Measurements from ENCODE around the gene ATXN10.

GRCh38 chr22:45877036-45877380, 205.4 kb downstream of the ATXN10 start:
- TF ChIP-seq KLF12 (CRISPR knock-in tag; IDR thresholded peaks at IDR 0.05; ENCODE audit: borderline replicate concordance): no peak
- TF ChIP-seq ZIK1 (CRISPR knock-in tag; IDR thresholded peaks at IDR 0.05; ENCODE audit: borderline replicate concordance, low read depth): no peak
- no peak for TF ChIP-seq SUZ12 (IDR thresholded peaks at IDR 0.05; ENCODE audit: low read depth, low read length)
- TF ChIP-seq SRSF9 (IDR thresholded peaks at IDR 0.05; ENCODE audit: borderline replicate concordance, insufficient read depth, low read depth, low read length, poor library complexity, severe bottlenecking): no peak
- TF ChIP-seq EHMT2 (IDR thresholded peaks at IDR 0.05; ENCODE audit: borderline replicate concordance, low read depth, low read length): no peak
- no peak for TF ChIP-seq WIZ (CRISPR knock-in tag; IDR thresholded peaks at IDR 0.05)
- no peak for TF ChIP-seq REST (IDR thresholded peaks at IDR 0.05; ENCODE audit: borderline replicate concordance in 1 of 2, low read depth in 1 of 2, low read length in 2 of 2)
- TF ChIP-seq POLR2A (IDR thresholded peaks at IDR 0.05; ENCODE audit: insufficient read depth in 1 of 2, low read depth in 2 of 2, low read length in 2 of 2): no peak
- TF ChIP-seq THAP8 (CRISPR knock-in tag; IDR thresholded peaks at IDR 0.05; ENCODE audit: borderline replicate concordance): no peak
- TF ChIP-seq MTF1 (CRISPR knock-in tag; IDR thresholded peaks at IDR 0.05): no peak
- TF ChIP-seq KDM1A (CRISPR knock-in tag; IDR thresholded peaks at IDR 0.05): no peak
- no peak for TF ChIP-seq CBX5 (CRISPR knock-in tag; IDR thresholded peaks at IDR 0.05; ENCODE audit: borderline replicate concordance)
- TF ChIP-seq CCDC6 (CRISPR knock-in tag; IDR thresholded peaks at IDR 0.05): no peak

Measured in HepG2 (cell line).